Mesenchymal stem cell (in vitro differentiated cells and primary cell): ENCODE results near the gene CCDC106.
A peak's percentile ranks its signal among the peaks of the same experiment; 100 is the strongest.

ENCODE experiments used
- DNase-seq: peaks from one replicate; pipeline ENCODE4 v3.0.0-alpha.2; 2013
- H2AFZ ChIP-seq: one replicate; pipeline ENCODE4 v1.6.1; 2013; ENCODE audit warnings: low read depth, mild to moderate bottlenecking, control low read depth, inconsistent platforms, low read length, moderate library complexity
- H2AK5ac ChIP-seq: 2 replicates; pipeline ENCODE4 v1.6.1; 2013; ENCODE audit warnings: low read length, moderate library complexity, mild to moderate bottlenecking, inconsistent platforms; ENCODE audit not compliant: severe bottlenecking
- H2BK120ac ChIP-seq: one replicate; pipeline ENCODE4 v1.6.1; 2013; ENCODE audit warnings: low read depth, mild to moderate bottlenecking, inconsistent platforms, low read length, moderate library complexity
- H2BK12ac ChIP-seq, 2 experiments: one replicate each; pipeline ENCODE4 v1.6.1; 2013; ENCODE audit warnings: inconsistent platforms in 2 of 2, low read length in 2 of 2, mild to moderate bottlenecking in 2 of 2, moderate library complexity in 2 of 2, control low read depth in 1 of 2
- H2BK15ac ChIP-seq: one replicate; pipeline ENCODE4 v1.6.1; 2013; ENCODE audit warnings: mild to moderate bottlenecking, low read depth, inconsistent platforms; ENCODE audit not compliant: poor library complexity, severe bottlenecking
- H2BK5ac ChIP-seq: 2 replicates; pipeline ENCODE4 v1.6.1; 2013; ENCODE audit warnings: low read depth, mild to moderate bottlenecking, low read length, control low read depth, inconsistent platforms; ENCODE audit not compliant: poor library complexity, severe bottlenecking
- H3K14ac ChIP-seq, 2 experiments: one replicate each; pipeline ENCODE4 v1.6.1; 2013; ENCODE audit warnings: inconsistent platforms in 2 of 2, low read length in 2 of 2, control low read depth in 1 of 2, mild to moderate bottlenecking in 1 of 2, moderate library complexity in 1 of 2
- H3K18ac ChIP-seq, 2 experiments: one replicate each; pipeline ENCODE4 v1.6.1; 2013; ENCODE audit warnings: inconsistent platforms in 2 of 2, low read length in 2 of 2, control low read depth in 1 of 2, low read depth in 1 of 2, mild to moderate bottlenecking in 1 of 2
- H3K23ac ChIP-seq, 2 experiments: one replicate each; pipeline ENCODE4 v1.6.1; 2013; ENCODE audit warnings: inconsistent platforms in 2 of 2, low read length in 2 of 2, mild to moderate bottlenecking in 2 of 2, moderate library complexity in 2 of 2, control low read depth in 1 of 2
- H3K27ac ChIP-seq: 2 replicates; pipeline ENCODE4 v1.5.1; 2013; ENCODE audit warnings: mild to moderate bottlenecking, moderate library complexity, low read length, control low read depth, inconsistent platforms; ENCODE audit not compliant: poor library complexity, severe bottlenecking
- H3K27me3 ChIP-seq, 2 experiments: 2 replicates each; pipeline versions ENCODE4 v1.6.1 to v1.7.0; 2013; ENCODE audit warnings: low read length in 2 of 2, mild to moderate bottlenecking in 2 of 2, moderate library complexity in 2 of 2, control low read depth in 1 of 2, inconsistent platforms in 1 of 2; ENCODE audit not compliant: control insufficient read depth in 1 of 2, insufficient read depth in 1 of 2
- H3K36me3 ChIP-seq, 2 experiments: 2 replicates each; pipeline versions ENCODE4 v1.6.1 to v1.7.0; 2013; ENCODE audit warnings: low read length in 2 of 2, control low read depth in 1 of 2, inconsistent platforms in 1 of 2, low read depth in 1 of 2, mild to moderate bottlenecking in 1 of 2; ENCODE audit not compliant: insufficient read depth in 2 of 2, control insufficient read depth in 1 of 2
- H3K4ac ChIP-seq, 2 experiments: one replicate each; pipeline ENCODE4 v1.6.1; 2013; ENCODE audit warnings: inconsistent platforms in 2 of 2, low read length in 2 of 2, mild to moderate bottlenecking in 2 of 2, moderate library complexity in 2 of 2, control low read depth in 1 of 2, low read depth in 1 of 2
- H3K4me1 ChIP-seq: 2 replicates; pipeline ENCODE4 v1.6.1; 2013; ENCODE audit warnings: low read depth, low read length, control low read depth; ENCODE audit not compliant: control insufficient read depth, insufficient read depth
- H3K4me2 ChIP-seq: 2 replicates; pipeline ENCODE4 v1.6.1; 2013; ENCODE audit warnings: low read length, mild to moderate bottlenecking, inconsistent platforms; ENCODE audit not compliant: poor library complexity, severe bottlenecking
- H3K4me3 ChIP-seq, 2 experiments: 2 replicates each; pipeline versions ENCODE4 v1.5.1 to v1.7.0; 2013; ENCODE audit warnings: low read length in 2 of 2, mild to moderate bottlenecking in 2 of 2, control low read depth in 1 of 2, low read depth in 1 of 2; ENCODE audit not compliant: insufficient read depth in 1 of 2
- H3K79me1 ChIP-seq: replicated peaks from 2 replicates; pipeline ENCODE4 v1.6.1; 2013; ENCODE audit warnings: mild to moderate bottlenecking, control low read depth, low read length, inconsistent platforms; ENCODE audit not compliant: poor library complexity, severe bottlenecking
- H3K9ac ChIP-seq: 2 replicates; pipeline ENCODE4 v1.7.0; 2013; ENCODE audit warnings: mild to moderate bottlenecking, low read length, moderate library complexity
- H3K9me3 ChIP-seq: 2 replicates; pipeline ENCODE4 v1.7.0; 2013; ENCODE audit warnings: mild to moderate bottlenecking, low read length; ENCODE audit not compliant: control insufficient read depth
- H4K8ac ChIP-seq: one replicate; pipeline ENCODE4 v1.6.1; 2013; ENCODE audit warnings: inconsistent platforms, mild to moderate bottlenecking, low read length, moderate library complexity
- H4K91ac ChIP-seq: one replicate; pipeline ENCODE4 v1.6.1; 2013; ENCODE audit warnings: mild to moderate bottlenecking, low read length, inconsistent platforms
- WGBS: methylation state at CpG from one replicate; pipeline ENCODE4 v1.1.7; 2013; ENCODE audit warnings: mixed read lengths; 5-methylcytosine and 5-hydroxymethylcytosine counted together

Gene CCDC106

DNA sequence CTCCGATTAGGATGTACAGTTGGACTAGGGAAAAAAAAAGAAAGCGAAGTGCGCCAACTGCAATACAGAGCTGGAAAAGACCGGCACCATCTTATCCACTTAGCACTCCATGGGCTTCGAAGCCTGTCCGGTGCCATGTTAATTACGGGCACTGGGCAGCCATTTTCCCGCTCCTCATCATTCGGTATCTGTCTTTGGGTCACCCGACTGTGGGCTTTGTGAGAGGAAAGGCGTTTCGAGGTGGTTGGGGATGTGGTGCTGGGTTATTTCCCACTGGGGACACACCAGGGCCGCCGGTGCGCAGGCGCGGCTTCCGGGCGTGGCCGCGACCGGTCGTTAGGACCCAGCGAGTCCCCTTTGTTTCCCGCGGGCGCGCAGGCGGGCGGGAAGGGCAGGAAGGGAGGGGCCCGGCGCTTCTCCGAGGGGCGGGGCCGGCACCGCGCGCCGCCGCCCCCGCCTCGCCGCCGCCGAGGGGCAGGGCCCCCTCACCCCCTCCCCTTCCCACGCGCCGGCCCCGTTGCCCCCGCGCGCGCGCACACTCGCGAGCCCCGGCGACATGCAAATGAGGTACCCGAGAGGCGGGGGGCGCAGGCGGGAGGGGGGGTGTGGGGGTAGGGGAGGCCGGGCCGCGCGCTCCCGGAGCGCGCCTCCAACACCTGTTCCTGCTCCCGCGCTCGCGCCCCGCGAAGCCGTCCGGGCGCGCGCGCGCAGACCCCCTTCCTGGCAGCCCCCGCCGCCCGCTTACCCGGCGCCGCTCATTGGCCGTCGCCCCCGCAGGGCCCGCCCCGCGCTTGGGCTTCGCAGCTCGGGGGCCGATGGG, 48.0 kb upstream of the CCDC106 start, which contains the start of gene ZNF524:
ZNF524 (plus strand) TSS at position 447 of the 820 bp plus-strand sequence. CDS start 1,825 bp downstream, outside the sequence.
- Histone ChIP-seq H3K79me1 (peaks cover 42% of the 10 kb centered on the region), H3K4me2 (peak within 1 kb of the TSS; percentile 86), H2BK5ac (peak within 1 kb of the TSS; percentile 97), H2AK5ac (peak within 1 kb of the TSS; percentile 92), H2BK15ac (peak within 1 kb of the TSS; percentile 99), H3K23ac (peak within 1 kb of the TSS in 1 of 2 experiments; percentile 73), H2BK12ac (peak within 1 kb of the TSS; percentile 70 to 75), H3K27me3 (no peaks in the 10 kb centered on the region), H3K36me3 (peaks cover 23 to 42% of the 10 kb centered on the region in 2 experiments), H3K9me3 (no peaks in the 10 kb centered on the region), H3K14ac (peak within 1 kb of the TSS in 1 of 2 experiments; percentile 91), H3K18ac (peak within 1 kb of the TSS; percentile 97 to 100), H3K27ac (peak within 1 kb of the TSS; percentile 97), H3K9ac (peak within 1 kb of the TSS; percentile 99), H3K4me1 (peaks cover 17% of the 10 kb centered on the region), H4K8ac (peak within 1 kb of the TSS; percentile 99), H3K4me3 (peak within 1 kb of the TSS; percentile 80 to 98), H2AFZ (peak within 1 kb of the TSS; percentile 85), H3K4ac (peak within 1 kb of the TSS; percentile 98 to 99), H4K91ac (peak within 1 kb of the TSS; percentile 100), H2BK120ac (peak within 1 kb of the TSS; percentile 97)
- DNase-seq: peak; percentile 96
- 0% methylated on average over 33 of the region's 97 CpGs for WGBS

DNA sequence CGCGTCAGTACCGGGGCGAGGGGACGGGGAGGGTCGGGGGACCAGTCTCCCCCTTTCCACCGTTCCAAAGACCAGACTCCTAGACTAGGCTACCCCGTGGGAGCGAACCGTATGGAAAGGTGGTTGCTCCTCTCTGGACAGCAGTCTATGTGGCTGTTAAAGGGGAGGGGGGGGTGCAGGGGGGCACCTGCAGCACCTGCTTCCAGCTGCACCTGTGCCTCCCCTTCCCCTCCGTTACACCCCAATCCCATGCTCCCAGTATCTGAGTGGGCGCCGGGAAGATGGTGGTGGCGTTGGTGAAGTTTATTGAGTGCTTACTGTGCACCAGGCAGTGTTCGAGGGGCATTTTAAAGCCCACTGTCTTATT, 47.4 kb upstream of the CCDC106 start:
- Histone ChIP-seq H4K91ac (peak overlapping the region; percentile 95), H2AFZ (no peak overlapping the region), H3K27ac (peak overlapping the region; percentile 41), H3K79me1 (peaks cover 40% of the 10 kb centered on the region), H3K36me3 (peaks cover 17 to 36% of the 10 kb centered on the region in 2 experiments), H2BK120ac (peak overlapping the region; percentile 90), H3K27me3 (no peaks in the 10 kb centered on the region), H2BK12ac (peak overlapping the region; percentile 37 to 75), H3K4me1 (peaks cover 17% of the 10 kb centered on the region), H3K9me3 (no peaks in the 10 kb centered on the region), H3K4me3 (peak overlapping the region; percentile 80 to 87), H3K18ac (peak overlapping the region; percentile 85 to 88), H2AK5ac (peak overlapping the region; percentile 11), H2BK5ac (peak overlapping the region; percentile 35), H4K8ac (peak overlapping the region; percentile 92), H3K4me2 (peak overlapping the region; percentile 86), H3K4ac (peak overlapping the region; percentile 73 to 99), H3K14ac (peak overlapping the region in 1 of 2 experiments; percentile 87), H3K9ac (peak overlapping the region; percentile 84), H3K23ac (peak overlapping the region in 1 of 2 experiments; percentile 73), H2BK15ac (peak overlapping the region; percentile 70)
- WGBS: 45% methylated on average over 4 of the region's 15 CpGs
- no peak for DNase-seq

DNA sequence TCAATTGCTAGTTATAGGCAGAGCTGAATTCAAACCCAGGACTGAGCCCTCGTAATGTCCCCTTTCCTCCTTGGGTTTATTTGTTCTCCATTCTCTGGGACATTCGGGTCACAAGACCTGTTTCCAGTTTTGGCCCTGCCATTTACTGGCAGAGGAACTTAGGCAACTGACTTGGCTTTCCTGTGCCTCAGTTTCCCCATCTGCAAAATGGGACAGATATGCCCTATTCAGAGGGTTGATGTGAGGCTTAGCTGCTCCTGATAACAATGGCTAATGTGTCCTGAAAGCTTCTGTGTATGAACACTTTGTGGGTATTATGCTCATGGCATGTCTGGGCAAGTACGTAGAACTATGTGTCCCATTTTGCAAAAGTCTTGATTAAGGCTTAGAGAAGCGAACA, 46.9 kb upstream of the CCDC106 start:
- H3K9ac ChIP-seq: peak overlapping the region; percentile 84
- 96% methylated on average over 4 of the region's 4 CpGs for WGBS
- H2AK5ac ChIP-seq: peak overlapping the region; percentile 11
- H3K4me3 ChIP-seq: peak overlapping the region in 1 of 2 experiments; percentile 87
- no peak overlapping the region for H2AFZ ChIP-seq
- peaks cover 17% of the 10 kb centered on the region for H3K4me1 ChIP-seq
- H4K91ac ChIP-seq: peak overlapping the region; percentile 44
- H3K79me1 ChIP-seq: peaks cover 38% of the 10 kb centered on the region
- peak overlapping the region; percentile 37 to 99 for H3K4ac ChIP-seq
- no peak for DNase-seq
- H4K8ac ChIP-seq: peak overlapping the region; percentile 5
- H3K9me3 ChIP-seq: no peaks in the 10 kb centered on the region
- no peak overlapping the region for H3K18ac ChIP-seq
- no peak overlapping the region for H2BK120ac ChIP-seq
- H3K14ac ChIP-seq: no peak overlapping the region
- H2BK5ac ChIP-seq: no peak overlapping the region
- no peaks in the 10 kb centered on the region for H3K27me3 ChIP-seq
- peak overlapping the region; percentile 41 for H3K27ac ChIP-seq
- peak overlapping the region; percentile 86 for H3K4me2 ChIP-seq
- peak overlapping the region; percentile 21 to 75 for H2BK12ac ChIP-seq
- peak overlapping the region in 1 of 2 experiments; percentile 34 for H3K23ac ChIP-seq
- H2BK15ac ChIP-seq: peak overlapping the region; percentile 70
- H3K36me3 ChIP-seq: peaks cover 13 to 32% of the 10 kb centered on the region in 2 experiments
